HEK293 (cell line): Measurements from ENCODE around the gene HEATR5A.
"Not testable (repeated sequence)": the region's sequence is repeated elsewhere in the genome, so short reads cannot be mapped to it uniquely, and the experiment has no call there.

ENCODE experiments used
- ZNF155 ChIP-seq: fragments of 450-650 bp; formaldehyde crosslinking; IDR thresholded peaks from 2 replicates; pipeline ENCODE4 v1.5.1; 2016; ENCODE audit warnings: missing biosample characterization, missing genetic modification characterization
- ZNF335 ChIP-seq: fragments of 450-650 bp; formaldehyde crosslinking; conservative IDR thresholded peaks from 2 replicates; pipeline ENCODE4 v1.5.1; 2016; ENCODE audit warnings: missing biosample characterization, missing genetic modification characterization
- ZNF366 ChIP-seq: fragments of 450-650 bp; formaldehyde crosslinking; conservative IDR thresholded peaks from 2 replicates; pipeline ENCODE4 v1.5.1; 2016; ENCODE audit warnings: missing biosample characterization, missing genetic modification characterization
- ZNF510 ChIP-seq: fragments of 450-650 bp; formaldehyde crosslinking; IDR thresholded peaks from 2 replicates; pipeline ENCODE4 v1.5.1; 2018; ENCODE audit warnings: mild to moderate bottlenecking, missing genetic modification characterization, missing biosample characterization; ENCODE audit not compliant: insufficient replicate concordance
- ZSCAN30 ChIP-seq: fragments of 450-650 bp; IDR thresholded peaks from 2 replicates; pipeline ENCODE4 v1.5.1; 2018; ENCODE audit warnings: missing biosample characterization, mild to moderate bottlenecking, missing genetic modification characterization, moderate library complexity
- TF ChIP-seq, protein P1 (sequence below): fragments of 450-650 bp; formaldehyde crosslinking; IDR thresholded peaks from 2 replicates; pipeline ENCODE4 v1.5.1; 2016; ENCODE audit warnings: missing biosample characterization, missing genetic modification characterization
- TF ChIP-seq, protein P2 (sequence below): fragments of 450-650 bp; formaldehyde crosslinking; IDR thresholded peaks from 2 replicates; pipeline ENCODE4; 2016; ENCODE audit warnings: missing biosample characterization, missing genetic modification characterization
- TF ChIP-seq, protein P3 (sequence below): fragments of 450-650 bp; formaldehyde crosslinking; IDR thresholded peaks from 2 replicates; pipeline ENCODE4 v1.5.1; 2016; ENCODE audit warnings: missing biosample characterization, missing genetic modification characterization
- TF ChIP-seq, protein P4 (sequence below): fragments of 450-650 bp; IDR thresholded peaks from 2 replicates; pipeline ENCODE4 v1.5.1; 2018; ENCODE audit warnings: missing biosample characterization, mild to moderate bottlenecking, missing genetic modification characterization

DNA sequence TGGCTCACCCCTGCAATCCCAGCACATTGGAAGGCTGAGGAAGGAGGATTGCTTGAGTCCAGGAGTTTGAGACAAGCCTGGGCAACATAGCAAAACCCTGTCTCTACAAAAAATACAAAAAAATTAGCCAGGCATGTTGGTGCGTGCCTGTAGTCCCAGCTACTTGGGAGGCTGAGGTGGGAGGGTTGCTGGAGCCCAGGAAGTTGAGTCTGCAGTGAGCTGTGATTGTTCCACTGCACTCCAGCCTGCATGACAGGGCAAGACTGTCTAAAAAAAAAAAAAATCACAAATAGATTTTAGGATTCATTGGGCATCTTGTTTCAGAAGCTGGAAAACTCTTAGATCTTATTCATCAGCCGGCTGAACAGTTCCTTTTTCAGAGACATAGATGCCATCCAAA lies 42.1 kb upstream of the HEATR5A start:
- not testable (repeated sequence) for TF ChIP-seq ZNF335, ZNF510, ZSCAN30, ZNF366, ZNF155 (tag by site-specific recombination)
- TF ChIP-seq, protein P1, sequence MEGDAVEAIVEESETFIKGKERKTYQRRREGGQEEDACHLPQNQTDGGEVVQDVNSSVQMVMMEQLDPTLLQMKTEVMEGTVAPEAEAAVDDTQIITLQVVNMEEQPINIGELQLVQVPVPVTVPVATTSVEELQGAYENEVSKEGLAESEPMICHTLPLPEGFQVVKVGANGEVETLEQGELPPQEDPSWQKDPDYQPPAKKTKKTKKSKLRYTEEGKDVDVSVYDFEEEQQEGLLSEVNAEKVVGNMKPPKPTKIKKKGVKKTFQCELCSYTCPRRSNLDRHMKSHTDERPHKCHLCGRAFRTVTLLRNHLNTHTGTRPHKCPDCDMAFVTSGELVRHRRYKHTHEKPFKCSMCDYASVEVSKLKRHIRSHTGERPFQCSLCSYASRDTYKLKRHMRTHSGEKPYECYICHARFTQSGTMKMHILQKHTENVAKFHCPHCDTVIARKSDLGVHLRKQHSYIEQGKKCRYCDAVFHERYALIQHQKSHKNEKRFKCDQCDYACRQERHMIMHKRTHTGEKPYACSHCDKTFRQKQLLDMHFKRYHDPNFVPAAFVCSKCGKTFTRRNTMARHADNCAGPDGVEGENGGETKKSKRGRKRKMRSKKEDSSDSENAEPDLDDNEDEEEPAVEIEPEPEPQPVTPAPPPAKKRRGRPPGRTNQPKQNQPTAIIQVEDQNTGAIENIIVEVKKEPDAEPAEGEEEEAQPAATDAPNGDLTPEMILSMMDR (tag by site-specific recombination): not testable (repeated sequence)
- TF ChIP-seq, protein P2, sequence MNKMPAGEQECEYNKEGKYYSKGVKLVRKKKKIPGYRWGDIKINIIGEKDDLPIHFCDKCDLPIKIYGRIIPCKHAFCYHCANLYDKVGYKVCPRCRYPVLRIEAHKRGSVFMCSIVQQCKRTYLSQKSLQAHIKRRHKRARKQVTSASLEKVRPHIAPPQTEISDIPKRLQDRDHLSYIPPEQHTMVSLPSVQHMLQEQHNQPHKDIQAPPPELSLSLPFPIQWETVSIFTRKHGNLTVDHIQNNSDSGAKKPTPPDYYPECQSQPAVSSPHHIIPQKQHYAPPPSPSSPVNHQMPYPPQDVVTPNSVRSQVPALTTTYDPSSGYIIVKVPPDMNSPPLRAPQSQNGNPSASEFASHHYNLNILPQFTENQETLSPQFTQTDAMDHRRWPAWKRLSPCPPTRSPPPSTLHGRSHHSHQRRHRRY: not testable (repeated sequence)
- TF ChIP-seq, protein P3, sequence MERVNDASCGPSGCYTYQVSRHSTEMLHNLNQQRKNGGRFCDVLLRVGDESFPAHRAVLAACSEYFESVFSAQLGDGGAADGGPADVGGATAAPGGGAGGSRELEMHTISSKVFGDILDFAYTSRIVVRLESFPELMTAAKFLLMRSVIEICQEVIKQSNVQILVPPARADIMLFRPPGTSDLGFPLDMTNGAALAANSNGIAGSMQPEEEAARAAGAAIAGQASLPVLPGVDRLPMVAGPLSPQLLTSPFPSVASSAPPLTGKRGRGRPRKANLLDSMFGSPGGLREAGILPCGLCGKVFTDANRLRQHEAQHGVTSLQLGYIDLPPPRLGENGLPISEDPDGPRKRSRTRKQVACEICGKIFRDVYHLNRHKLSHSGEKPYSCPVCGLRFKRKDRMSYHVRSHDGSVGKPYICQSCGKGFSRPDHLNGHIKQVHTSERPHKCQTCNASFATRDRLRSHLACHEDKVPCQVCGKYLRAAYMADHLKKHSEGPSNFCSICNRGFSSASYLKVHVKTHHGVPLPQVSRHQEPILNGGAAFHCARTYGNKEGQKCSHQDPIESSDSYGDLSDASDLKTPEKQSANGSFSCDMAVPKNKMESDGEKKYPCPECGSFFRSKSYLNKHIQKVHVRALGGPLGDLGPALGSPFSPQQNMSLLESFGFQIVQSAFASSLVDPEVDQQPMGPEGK (tag by site-specific recombination): not testable (repeated sequence)
- TF ChIP-seq, protein P4, sequence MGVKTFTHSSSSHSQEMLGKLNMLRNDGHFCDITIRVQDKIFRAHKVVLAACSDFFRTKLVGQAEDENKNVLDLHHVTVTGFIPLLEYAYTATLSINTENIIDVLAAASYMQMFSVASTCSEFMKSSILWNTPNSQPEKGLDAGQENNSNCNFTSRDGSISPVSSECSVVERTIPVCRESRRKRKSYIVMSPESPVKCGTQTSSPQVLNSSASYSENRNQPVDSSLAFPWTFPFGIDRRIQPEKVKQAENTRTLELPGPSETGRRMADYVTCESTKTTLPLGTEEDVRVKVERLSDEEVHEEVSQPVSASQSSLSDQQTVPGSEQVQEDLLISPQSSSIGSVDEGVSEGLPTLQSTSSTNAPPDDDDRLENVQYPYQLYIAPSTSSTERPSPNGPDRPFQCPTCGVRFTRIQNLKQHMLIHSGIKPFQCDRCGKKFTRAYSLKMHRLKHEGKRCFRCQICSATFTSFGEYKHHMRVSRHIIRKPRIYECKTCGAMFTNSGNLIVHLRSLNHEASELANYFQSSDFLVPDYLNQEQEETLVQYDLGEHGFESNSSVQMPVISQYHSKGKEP (tag by site-specific recombination): not testable (repeated sequence)
